ENCODE measurements around the gene ZNF385B.

GRCh38 chr2:179811042-179811441 is 50.4 kb downstream of the ZNF385B start:
- no peak for TF ChIP-seq CTCF (IDR thresholded peaks at IDR 0.05)
- no peak for TF ChIP-seq POLR2A (IDR thresholded peaks at IDR 0.05)

Measured in uterus (tissue), 2 donors.